Fibroblast of lung (primary cell): ENCODE measurements around the gene OR2D3. TPM values are rescaled to one million over a fixed set of nuclear protein-coding genes. Genes with fewer than 3 reads are reported as not detected.

Source experiments
- DNase-seq, 2 donors: peaks; one replicate each; pipeline versions ENCODE4 v3.0.0 to v3.0.0-alpha.2; 2010; ENCODE audit warnings: low read depth in 2 of 2
- H2AFZ ChIP-seq: 2 replicates; pipeline ENCODE4 v1.5.1; 2012; ENCODE audit warnings: low read length, control low read depth, inconsistent platforms
- H3K27ac ChIP-seq: 2 replicates; pipeline ENCODE4 v1.5.1; 2011; ENCODE audit warnings: low read length, control low read depth; ENCODE audit not compliant: insufficient read depth
- H3K27me3 ChIP-seq: 2 replicates; pipeline ENCODE4 v1.5.1; 2011; ENCODE audit warnings: mild to moderate bottlenecking, low read length; ENCODE audit not compliant: control insufficient read depth, insufficient read depth
- H3K36me3 ChIP-seq: 2 replicates; pipeline ENCODE4 v1.5.1; 2011; ENCODE audit warnings: low read length; ENCODE audit not compliant: control insufficient read depth, insufficient read depth
- H3K4me1 ChIP-seq: 2 replicates; pipeline ENCODE4 v1.5.1; 2011; ENCODE audit warnings: low read length; ENCODE audit not compliant: control insufficient read depth, insufficient read depth; ENCODE audit errors: extremely low read depth
- H3K4me2 ChIP-seq: 2 replicates; pipeline ENCODE4 v1.5.1; 2011; ENCODE audit warnings: low read length, control low read depth; ENCODE audit not compliant: insufficient read depth; ENCODE audit errors: extremely low read depth
- H3K4me3 ChIP-seq, 4 experiments: fragments of 200-600 bp in 1 of 4; sonication (generic) in 1 of 4; replicated peaks in 1 of 4; 2 replicates each; pipeline ENCODE4 v1.5.1; 2011 to 2016; ENCODE audit warnings: low read length in 4 of 4, low read depth in 3 of 4, mild to moderate bottlenecking in 3 of 4, control low read depth in 2 of 4, inconsistent platforms in 1 of 4, mixed read lengths in 1 of 4; ENCODE audit not compliant: insufficient read depth in 1 of 4; ENCODE audit errors: control extremely low read depth in 1 of 4
- H3K79me2 ChIP-seq: 2 replicates; pipeline ENCODE4 v1.5.1; 2012; ENCODE audit warnings: mild to moderate bottlenecking, low read length, inconsistent platforms; ENCODE audit not compliant: control insufficient read depth, insufficient read depth
- H3K9ac ChIP-seq: 2 replicates; pipeline ENCODE4 v1.5.1; 2011; ENCODE audit warnings: mild to moderate bottlenecking, low read length, control low read depth; ENCODE audit not compliant: insufficient read depth
- H3K9me3 ChIP-seq: 2 replicates; pipeline ENCODE4 v1.5.1; 2012; ENCODE audit warnings: low read depth, low read length; ENCODE audit not compliant: control insufficient read depth, insufficient read depth
- H4K20me1 ChIP-seq: 2 replicates; pipeline ENCODE4 v1.5.1; 2011; ENCODE audit warnings: low read length; ENCODE audit not compliant: control insufficient read depth, insufficient read depth; ENCODE audit errors: extremely low read depth
- EZH2 ChIP-seq: IDR thresholded peaks from 2 replicates; pipeline ENCODE4 v1.5.1; 2012; ENCODE audit warnings: low read length, control low read depth, mild to moderate bottlenecking; ENCODE audit errors: missing control alignments
- polyA plus RNA-seq, 2 donors: library from polyadenylated mRNA; depleted of rRNA in 1 of 2; stranded (reverse) in 1 of 2; unstranded in 1 of 2; fragments of >200 nt; gene quantifications; 2 replicates each; pipeline ENCODE4 v1.2.1, GENCODE V29; 2011 to 2012; ENCODE audit warnings: missing spikeins in 1 of 2
- total RNA-seq: library from RNA; depleted of rRNA; stranded (reverse); fragments of >200 nt; gene quantifications from 2 replicates; pipeline ENCODE4 v1.2.1, GENCODE V29; 2014
- TF ChIP-seq, protein P1 (sequence below), 2 donors: IDR thresholded peaks in 1 of 2; conservative IDR thresholded peaks in 1 of 2; 1 replicate in 1 of 2; 2 replicates in 1 of 2; pipeline ENCODE4 v1.5.1; 2011 to 2012; ENCODE audit warnings: low read length in 2 of 2, control low read depth in 1 of 2, inconsistent platforms in 1 of 2, low read depth in 1 of 2, mild to moderate bottlenecking in 1 of 2

The OR2D3 gene
- total and polyA plus RNA-seq, 2 donors (not counting 1 experiment from before 2014, with no cell fraction given), result not detected

DNA sequence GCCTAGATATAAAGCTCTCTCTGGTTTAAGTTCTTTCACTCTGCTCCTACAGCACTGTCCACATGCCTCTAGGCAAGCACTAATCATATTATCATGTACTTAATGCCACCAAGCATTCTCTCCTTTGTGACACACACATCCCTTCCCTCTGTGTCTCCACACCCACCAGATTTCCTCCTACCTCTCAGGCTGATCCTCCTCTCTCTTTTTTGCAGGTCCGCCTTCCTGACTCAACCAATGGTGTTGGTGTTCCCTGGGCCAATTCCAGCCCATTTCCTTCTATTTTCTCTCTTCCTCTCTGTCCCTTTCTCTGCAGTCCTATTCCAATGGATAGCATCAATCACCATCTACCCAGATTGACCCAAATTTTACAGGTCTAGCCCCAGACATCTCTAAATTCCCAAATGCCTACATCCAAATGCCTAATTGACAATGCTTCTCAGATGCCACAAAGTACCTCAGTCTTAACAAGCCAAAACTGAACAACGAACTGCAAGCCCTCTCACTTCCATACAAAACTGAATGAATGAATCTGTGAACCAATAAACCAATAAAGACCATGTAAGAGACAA, 4.9 kb downstream of the OR2D3 start:
- Histone ChIP-seq H3K36me3 (no peaks in the 10 kb centered on the region), H3K9ac (no peak overlapping the region), H3K4me2 (peak overlapping the region; percentile 67), H2AFZ (peak overlapping the region; percentile 100), H3K4me1 (peaks cover 5% of the 10 kb centered on the region), H3K27me3 (no peaks in the 10 kb centered on the region), H3K27ac (peak overlapping the region; percentile 79), H3K79me2 (no peaks in the 10 kb centered on the region), H4K20me1 (no peaks in the 10 kb centered on the region), H3K4me3 (peak overlapping the region; percentile 75 to 97 (median 90)), H3K9me3 (no peaks in the 10 kb centered on the region)
- DNase-seq, result peak in 1 of 2 donors; percentile 31
- TF ChIP-seq EZH2, result no peak
- TF ChIP-seq, protein P1, sequence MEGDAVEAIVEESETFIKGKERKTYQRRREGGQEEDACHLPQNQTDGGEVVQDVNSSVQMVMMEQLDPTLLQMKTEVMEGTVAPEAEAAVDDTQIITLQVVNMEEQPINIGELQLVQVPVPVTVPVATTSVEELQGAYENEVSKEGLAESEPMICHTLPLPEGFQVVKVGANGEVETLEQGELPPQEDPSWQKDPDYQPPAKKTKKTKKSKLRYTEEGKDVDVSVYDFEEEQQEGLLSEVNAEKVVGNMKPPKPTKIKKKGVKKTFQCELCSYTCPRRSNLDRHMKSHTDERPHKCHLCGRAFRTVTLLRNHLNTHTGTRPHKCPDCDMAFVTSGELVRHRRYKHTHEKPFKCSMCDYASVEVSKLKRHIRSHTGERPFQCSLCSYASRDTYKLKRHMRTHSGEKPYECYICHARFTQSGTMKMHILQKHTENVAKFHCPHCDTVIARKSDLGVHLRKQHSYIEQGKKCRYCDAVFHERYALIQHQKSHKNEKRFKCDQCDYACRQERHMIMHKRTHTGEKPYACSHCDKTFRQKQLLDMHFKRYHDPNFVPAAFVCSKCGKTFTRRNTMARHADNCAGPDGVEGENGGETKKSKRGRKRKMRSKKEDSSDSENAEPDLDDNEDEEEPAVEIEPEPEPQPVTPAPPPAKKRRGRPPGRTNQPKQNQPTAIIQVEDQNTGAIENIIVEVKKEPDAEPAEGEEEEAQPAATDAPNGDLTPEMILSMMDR (conservative IDR thresholded peaks at IDR 0.05 in 1 of 2, IDR thresholded peaks at IDR 0.05 in 1 of 2; ENCODE audit: low read depth in 1 of 2, low read length in 2 of 2), result no peak

DNA sequence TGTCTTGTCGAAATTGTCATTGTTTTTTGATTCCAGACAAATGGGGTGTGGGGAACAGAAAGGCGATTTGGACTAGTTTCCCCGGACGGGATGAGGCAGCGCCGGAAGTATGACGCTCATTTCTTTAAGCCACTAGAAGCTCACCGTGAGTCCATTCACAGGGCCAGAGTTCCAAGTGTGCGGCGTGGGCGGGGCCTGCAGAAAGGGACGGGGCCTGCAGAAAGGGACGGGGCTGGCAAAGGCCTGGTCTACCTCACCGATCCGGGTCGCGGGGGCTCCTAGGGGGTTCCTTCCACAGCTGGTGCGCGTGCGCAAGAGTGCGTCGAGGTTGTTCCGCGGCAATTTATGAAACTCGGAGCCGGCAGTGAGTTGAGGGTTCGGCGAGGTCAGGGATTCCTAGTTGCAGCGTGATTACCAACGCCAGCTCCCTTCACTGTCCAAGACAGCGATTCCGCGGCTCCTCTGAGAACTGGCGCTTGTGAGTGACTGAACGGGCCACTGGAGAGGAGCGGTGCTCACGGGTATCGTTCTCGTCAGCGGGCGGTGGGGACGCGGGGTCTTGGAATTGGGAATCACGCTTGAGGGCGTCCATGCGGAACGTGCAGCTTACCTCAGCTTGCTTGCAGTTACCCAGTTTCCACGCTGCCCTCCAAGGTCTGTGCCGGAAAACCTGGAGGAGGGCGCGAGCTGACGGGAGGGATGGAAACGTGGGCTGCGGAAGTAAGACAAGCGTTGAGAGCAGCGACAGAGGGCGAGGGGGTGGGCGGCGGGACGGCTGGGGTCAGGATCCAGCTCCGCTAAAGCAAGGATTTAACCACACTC, 5.6 kb downstream of the OR2D3 start, which contains the start of gene ZNF215:
TSS of gene ZNF215 (plus strand) at position 219 of the 822 bp plus-strand sequence. CDS start 5,847 bp downstream, outside the sequence.
- peaks cover 5% of the 10 kb centered on the region for H3K4me1 ChIP-seq
- peak within 1 kb of the TSS; percentile 75 to 97 (median 90) for H3K4me3 ChIP-seq
- DNase-seq, result peak; percentile 73 to 90
- no peaks in the 10 kb centered on the region for H3K36me3 ChIP-seq
- H3K9me3 ChIP-seq, result no peaks in the 10 kb centered on the region
- peak within 1 kb of the TSS; percentile 72 for H3K9ac ChIP-seq
- H3K27me3 ChIP-seq, result no peaks in the 10 kb centered on the region
- no peaks in the 10 kb centered on the region for H3K79me2 ChIP-seq
- peak within 1 kb of the TSS; percentile 79 for H3K27ac ChIP-seq
- peak within 1 kb of the TSS; percentile 100 for H2AFZ ChIP-seq
- TF ChIP-seq, protein P1 (conservative IDR thresholded peaks at IDR 0.05 in 1 of 2, IDR thresholded peaks at IDR 0.05 in 1 of 2; ENCODE audit: low read depth in 1 of 2, low read length in 2 of 2), result no peak
- no peak for TF ChIP-seq EZH2
- H3K4me2 ChIP-seq, result peak within 1 kb of the TSS; percentile 67
- no peaks in the 10 kb centered on the region for H4K20me1 ChIP-seq

DNA sequence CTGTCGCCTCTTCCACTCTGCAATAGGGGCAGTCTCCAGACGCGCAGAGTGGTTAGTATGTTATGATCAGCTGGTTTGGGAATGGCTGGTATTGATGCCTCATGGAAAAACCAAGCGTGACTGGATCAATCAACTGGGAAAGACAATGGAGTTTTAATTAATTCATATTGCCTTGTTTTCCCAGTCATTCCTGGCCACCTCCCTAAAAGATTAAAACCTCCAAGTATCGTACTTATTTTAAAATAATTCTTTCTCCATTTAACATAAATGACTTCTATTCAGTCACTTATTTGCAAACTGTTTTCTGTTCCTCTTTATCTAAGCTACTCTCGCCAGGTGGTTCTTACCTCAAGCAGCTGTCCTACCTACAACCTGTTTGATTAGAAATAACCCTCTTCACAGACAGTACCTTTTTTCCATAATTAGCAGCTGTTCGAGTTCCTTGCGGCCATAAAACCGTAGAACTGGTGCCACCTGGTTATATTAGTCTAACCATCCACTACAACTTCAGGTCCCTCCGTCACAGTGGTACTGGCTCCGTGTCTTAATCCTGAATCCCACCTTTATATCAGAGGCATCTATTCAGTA, 6.3 kb downstream of the OR2D3 start:
- Histone ChIP-seq H3K4me2 (peak overlapping the region; percentile 67), H4K20me1 (no peaks in the 10 kb centered on the region), H3K36me3 (no peaks in the 10 kb centered on the region), H3K9me3 (no peaks in the 10 kb centered on the region), H3K79me2 (no peaks in the 10 kb centered on the region), H3K9ac (peak overlapping the region; percentile 72), H3K27ac (peak overlapping the region; percentile 79), H3K27me3 (no peaks in the 10 kb centered on the region), H3K4me3 (peak overlapping the region; percentile 75 to 97 (median 90)), H2AFZ (peak overlapping the region; percentile 100), H3K4me1 (peaks cover 5% of the 10 kb centered on the region)
- TF ChIP-seq EZH2, result no peak
- TF ChIP-seq, protein P1 (conservative IDR thresholded peaks at IDR 0.05 in 1 of 2, IDR thresholded peaks at IDR 0.05 in 1 of 2; ENCODE audit: low read depth in 1 of 2, low read length in 2 of 2), result no peak
- DNase-seq, result peak; percentile 17 to 42
